Right lobe of liver (tissue), 4 donors: ENCODE results near the gene CASZ1.

Experiments used
- CTCF ChIP-seq, 4 donors: fragments of 200-600 bp in 3 of 4; fragments of 450-650 bp in 1 of 4; IDR thresholded peaks; one replicate each; pipeline versions ENCODE4 v1.5.1 to v1.8.0; 2016 to 2022; ENCODE audit warnings: antibody characterized with exemption in 4 of 4, mild to moderate bottlenecking in 2 of 4
- POLR2A ChIP-seq: fragments of 450-650 bp; IDR thresholded peaks from one replicate; pipeline ENCODE4 v1.6.1; 2017; ENCODE audit warnings: antibody characterized with exemption, mild to moderate bottlenecking
- donor health status: DM: no; HTN: no; CAD: no.
- donor health status: DM: no; HTN: no; CAD: no.
- donor health status: DM: no; HTN: yes; CAD: no.

- no peak for TF ChIP-seq CTCF (IDR thresholded peaks at IDR 0.05)
- TF ChIP-seq POLR2A, result no peak
Observed at GRCh38 chr1:10734375-10734774, 62.1 kb downstream of the CASZ1 start.
